ENCODE measurements around the gene PRPF6.

GRCh38 chr20:64033981-64034493 lies 53.1 kb downstream of the PRPF6 start:
- TF ChIP-seq CTCF (IDR thresholded peaks at IDR 0.05; ENCODE audit: low read depth, low read length, poor library complexity, severe bottlenecking) (no peak), EZH2phosphoT487 (IDR thresholded peaks at IDR 0.05; ENCODE audit: borderline replicate concordance, low read length) (no peak)
